ENCODE measurements around the gene FAM120C.

FAM120C gene, protein sequence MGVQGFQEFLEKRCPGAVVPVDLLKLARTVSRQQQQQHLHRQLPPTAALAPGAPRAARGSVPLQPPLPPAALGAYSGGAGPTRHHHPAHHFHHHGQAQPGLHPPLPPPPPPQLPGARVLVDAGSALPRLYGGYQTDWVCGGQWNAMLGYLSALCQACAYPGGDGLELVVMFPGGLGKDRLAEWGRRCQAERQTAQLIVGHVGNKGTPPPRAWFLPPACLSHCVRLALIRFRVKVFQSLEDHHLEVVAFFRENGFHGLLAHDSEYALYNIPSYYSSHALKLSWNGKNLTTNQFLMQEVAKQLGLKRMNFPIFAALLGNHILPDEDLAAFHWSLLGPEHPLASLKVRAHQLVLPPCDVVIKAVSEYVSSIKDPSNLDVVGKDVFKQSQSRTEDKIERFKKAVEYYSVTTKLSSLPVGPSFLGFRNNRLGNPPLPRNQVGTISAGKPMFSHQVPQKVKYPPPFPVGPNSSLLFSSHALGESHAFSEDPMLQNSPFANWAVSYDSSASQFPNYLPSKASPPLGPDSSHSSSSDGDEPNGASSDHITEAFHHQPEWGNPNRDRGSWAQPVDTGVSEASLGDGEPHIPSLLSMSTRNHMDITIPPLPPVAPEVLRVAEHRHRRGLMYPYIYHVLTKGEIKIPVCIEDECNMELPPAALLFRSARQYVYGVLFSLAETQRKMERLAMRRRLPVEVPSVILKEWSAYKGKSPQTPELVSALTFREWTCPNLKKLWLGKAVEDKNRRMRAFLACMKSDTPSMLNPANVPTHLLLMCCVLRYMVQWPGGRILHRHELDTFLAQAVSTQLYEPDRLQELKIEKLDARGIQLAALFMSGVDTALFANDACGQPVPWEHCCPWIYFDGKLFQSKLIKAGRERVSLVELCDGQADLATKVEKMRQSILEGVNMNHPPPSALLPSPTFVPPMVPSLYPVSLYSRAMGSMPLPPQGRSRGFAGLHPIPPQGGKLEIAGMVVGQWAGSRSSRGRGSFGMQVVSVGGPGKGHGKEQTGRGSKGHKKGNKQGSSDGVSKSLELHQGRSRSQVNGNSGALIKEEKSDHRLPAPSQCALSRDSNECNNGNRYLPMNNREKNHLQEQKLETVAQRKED

GRCh38 chrX:54182864-54183613, at the start of gene FAM120C:
TSS of gene FAM120C (minus strand) at chrX:54183254. CDS start at chrX:54183198, 56 bp downstream.
- DNase-seq: peak; percentile 86

GRCh38 chrX:54230435-54231148, 47.5 kb upstream of the FAM120C start:
- DNase-seq: no peak

DNA sequence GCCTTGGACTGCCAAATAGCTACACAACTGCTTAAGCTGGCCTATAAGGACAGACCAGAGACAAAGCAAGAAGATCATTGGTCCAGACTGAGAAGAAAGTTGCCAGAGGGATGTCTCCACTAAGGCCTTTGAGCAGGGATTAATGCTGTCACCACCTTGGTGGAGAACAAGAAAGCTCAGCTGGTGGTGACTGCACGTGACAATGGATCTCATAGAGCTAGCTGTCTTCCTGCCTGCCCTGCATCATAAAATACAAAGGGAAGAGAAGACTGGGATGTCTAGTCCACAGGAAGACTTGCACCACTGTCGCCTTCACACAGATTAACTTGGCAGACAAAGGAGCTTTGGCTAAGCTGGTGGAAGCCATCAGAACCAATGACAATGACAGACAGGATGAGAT, 40.5 kb upstream of the FAM120C start:
- no peak for DNase-seq

DNA sequence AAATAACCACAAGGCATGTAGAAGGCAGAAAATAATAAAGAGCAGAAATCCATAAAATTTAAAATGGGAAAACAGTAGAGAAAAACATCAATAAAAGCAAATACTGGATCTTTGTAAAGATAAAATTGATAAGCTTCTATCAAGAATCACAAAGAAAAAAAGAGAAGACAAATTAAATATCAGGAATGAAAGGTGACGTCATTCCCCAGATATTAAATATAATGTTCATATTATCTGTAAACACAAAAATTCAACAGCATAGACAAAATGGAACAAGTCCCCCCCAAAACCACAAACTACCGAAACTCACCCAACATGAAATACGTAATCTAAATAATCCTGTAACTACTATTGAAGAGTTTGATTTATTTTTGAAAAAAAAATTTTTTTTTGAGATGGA, 30.5 kb upstream of the FAM120C start:
- no peak for DNase-seq

DNA sequence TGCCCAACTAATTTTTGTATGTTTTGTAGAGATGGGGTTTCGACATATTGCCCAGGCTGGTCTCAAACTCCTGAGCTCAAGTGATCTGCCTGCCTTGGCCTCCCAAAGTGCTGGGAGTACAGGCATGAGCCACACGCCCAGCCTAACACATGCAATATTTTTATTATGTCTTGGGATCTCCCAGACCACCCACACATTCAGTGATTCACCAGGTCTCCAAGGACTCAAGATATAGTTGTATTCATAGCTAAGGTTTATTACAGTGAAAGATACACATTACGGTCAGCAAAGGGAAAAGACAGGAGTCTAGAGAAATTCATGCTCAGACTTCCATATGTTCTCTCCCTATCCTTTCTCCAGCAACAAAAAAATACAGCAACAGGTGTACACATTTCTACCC, 25.5 kb upstream of the FAM120C start:
- no peak for DNase-seq

GRCh38 chrX:54198262-54198661, 15.2 kb upstream of the FAM120C start:
- no peak for DNase-seq

GRCh38 chrX:54194982-54195588, 12.0 kb upstream of the FAM120C start:
- DNase-seq: no peak

GRCh38 chrX:54193085-54193821, 10.2 kb upstream of the FAM120C start:
- no peak for DNase-seq

DNA sequence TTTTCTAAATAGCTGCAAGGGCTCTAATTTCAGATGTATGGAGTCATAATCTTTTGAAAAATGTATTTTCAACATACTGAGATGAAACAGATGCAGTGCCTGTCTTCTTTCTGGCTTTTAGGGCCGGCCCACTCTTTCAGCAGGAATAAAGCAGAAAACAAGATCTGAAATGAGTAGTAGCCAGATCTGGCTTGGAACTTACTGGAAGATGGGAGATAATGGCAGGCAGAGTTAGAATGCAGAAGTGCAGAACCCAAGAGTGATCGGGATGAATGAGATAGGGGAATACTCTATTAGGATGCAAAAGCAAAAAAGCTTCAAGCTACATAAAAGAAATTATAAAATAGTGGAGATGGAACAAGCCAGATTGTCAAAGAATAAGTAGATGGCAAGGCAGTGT, 1.4 kb upstream of the FAM120C start:
- no peak for DNase-seq

GRCh38 chrX:54182194-54182863, 725 bp downstream of the FAM120C start:
- peak; percentile 21 for DNase-seq

DNA sequence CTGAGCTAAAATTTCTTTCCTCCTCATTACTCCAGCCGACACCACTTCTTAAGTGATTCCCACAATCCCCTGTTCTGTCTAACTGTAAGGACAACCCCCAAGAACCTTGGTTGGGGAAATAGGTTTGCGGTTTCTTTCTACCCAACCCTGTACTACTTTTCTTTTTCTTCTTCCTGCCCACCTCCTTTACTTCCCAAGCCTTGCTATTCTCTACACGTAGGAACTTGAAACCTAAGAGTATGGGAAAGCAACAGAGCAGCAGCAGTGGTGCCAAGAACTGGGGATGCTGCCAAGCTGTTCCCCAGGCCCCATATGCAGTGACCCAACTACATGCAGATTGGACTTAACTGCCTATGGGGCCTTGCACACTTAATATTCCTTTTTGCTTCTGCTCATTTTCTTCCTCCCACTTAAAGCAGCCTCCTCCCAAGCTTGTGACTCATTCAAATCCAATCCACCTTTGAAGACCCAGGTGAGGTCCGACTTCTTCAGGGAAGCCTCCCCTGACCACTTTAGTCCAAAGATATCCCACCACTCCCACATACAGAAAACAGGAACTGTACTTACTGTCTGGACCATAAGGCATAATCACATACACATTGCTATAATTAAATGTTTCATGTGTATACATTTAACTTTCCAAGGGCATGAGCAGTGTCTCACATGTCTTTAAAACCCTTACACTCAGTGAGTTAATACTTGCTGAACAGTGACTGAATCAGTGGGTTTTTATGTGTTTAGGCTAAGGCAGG, 1.7 kb downstream of the FAM120C start:
- no peak for DNase-seq

DNA sequence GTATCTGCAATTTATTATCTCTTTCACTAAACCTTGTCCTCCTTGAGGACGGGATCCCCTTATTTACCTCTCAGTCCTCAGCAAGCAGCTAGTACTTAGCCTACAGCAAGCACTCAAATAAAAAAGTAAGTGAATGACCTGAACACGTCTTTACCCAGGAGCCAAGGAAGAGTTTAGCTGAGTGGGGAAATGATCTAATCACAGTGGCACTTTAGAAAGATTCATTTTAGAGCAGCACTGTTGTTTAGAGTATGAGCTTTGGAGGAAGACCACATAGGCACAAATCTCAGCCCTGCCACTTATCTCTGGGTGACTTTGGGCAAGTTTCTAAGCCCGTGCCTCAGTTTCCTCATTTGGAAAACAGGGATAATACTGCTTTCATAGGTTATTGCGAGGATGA, 2.7 kb downstream of the FAM120C start:
- DNase-seq: no peak

GRCh38 chrX:54178100-54178940, 4.7 kb downstream of the FAM120C start:
- DNase-seq: no peak

DNA sequence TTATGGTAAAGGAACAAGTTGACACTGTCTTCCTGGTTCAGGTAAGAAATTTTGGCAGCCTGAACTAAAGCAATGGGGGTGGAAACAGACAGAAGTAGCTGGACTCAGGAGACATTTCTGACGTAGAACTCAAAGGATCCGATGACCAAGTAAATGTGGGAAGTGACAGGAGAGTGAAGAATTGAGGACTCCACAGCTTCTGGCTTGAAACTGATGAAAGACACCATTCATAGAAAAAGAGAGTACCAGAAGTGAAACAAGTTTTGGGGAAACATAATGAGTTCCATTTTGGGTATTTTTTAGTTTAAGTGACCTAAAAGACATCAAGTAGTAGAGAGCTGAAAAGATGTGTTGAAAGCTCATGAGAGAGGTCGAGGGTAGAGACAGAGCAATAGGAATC, 5.7 kb downstream of the FAM120C start:
- no peak for DNase-seq

GRCh38 chrX:54173791-54174190, 9.3 kb downstream of the FAM120C start:
- DNase-seq: no peak

DNA sequence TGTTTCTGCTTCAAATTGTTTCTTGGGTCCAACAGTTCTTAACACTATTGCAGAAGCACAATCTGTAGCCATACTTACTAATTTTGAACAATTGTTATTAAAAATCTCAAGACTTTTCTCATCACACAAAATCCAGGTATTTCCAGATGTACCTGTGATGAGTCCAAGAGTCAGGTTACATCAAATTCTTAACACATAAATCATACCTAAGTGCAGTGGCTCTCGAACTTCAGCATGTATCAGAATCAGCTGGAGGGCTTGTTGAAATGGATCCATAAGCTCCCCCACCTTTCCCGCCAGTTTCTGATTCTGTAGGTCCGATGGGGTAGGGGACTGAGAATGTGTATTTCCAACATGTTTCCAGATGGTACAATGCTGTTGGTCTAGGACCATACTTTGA, 10.6 kb downstream of the FAM120C start:
- DNase-seq: no peak

- DNase-seq: no peak
Observed at GRCh38 chrX:54171527-54172250, 11.4 kb downstream of the FAM120C start.

DNA sequence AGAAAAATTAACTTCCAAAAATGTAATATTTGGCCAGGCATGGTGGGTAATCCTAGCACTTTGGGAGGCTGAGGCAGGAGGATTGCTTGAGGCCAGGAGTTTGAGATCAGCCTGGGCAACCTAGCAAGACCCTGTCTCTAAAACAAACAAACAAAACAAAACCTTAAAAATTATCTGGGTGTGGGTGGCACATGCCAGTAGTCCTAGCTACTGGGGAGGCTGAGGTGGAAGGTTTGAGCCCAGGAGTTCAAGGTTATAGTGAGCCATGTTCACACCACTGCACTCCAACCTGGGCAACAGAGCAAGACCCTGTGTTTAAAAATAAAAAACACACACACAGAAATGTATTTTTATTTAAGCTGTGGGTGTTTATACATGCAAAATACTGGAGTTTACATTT, 12.0 kb downstream of the FAM120C start:
- no peak for DNase-seq
